Natural killer cell (primary cell): ENCODE results near the gene AHDC1. TPM values are rescaled to one million over a fixed set of nuclear protein-coding genes. Genes with fewer than 3 reads are reported as not detected.

Experiments used
- ATAC-seq, 3 donors: fragments of 150-1000 bp in 2 of 3; fragments of 200-7000 bp in 1 of 3; cut with Tn5 transposase; 1 replicate in 1 of 3; 2 replicates in 2 of 3; pipeline ENCODE4 v1.10.0; 2021; ENCODE audit warnings: mild to moderate bottlenecking in 2 of 3, moderate library complexity in 2 of 3
- DNase-seq, 2 donors: peaks; one replicate each; pipeline versions ENCODE4 v3.0.0 to v3.0.0-alpha.2; 2013 to 2021; ENCODE audit warnings: mixed read lengths in 1 of 2
- H3K27ac ChIP-seq: one replicate; pipeline ENCODE4 v1.5.1; 2013; ENCODE audit warnings: mild to moderate bottlenecking, low read length
- H3K27me3 ChIP-seq: one replicate; pipeline ENCODE4 v1.6.1; 2013; ENCODE audit warnings: low read length; ENCODE audit not compliant: control insufficient read depth, insufficient read depth
- H3K36me3 ChIP-seq: one replicate; pipeline ENCODE4 v1.6.1; 2013; ENCODE audit warnings: low read length; ENCODE audit not compliant: control insufficient read depth, insufficient read depth
- H3K4me1 ChIP-seq: one replicate; pipeline ENCODE4 v1.6.1; 2013; ENCODE audit warnings: low read length; ENCODE audit not compliant: control insufficient read depth, insufficient read depth
- H3K4me3 ChIP-seq: one replicate; pipeline ENCODE4 v1.5.1; 2013; ENCODE audit warnings: low read length
- H3K9me3 ChIP-seq: one replicate; pipeline ENCODE4 v1.6.1; 2013; ENCODE audit warnings: low read length; ENCODE audit not compliant: control insufficient read depth, insufficient read depth
- H3K27ac Mint-ChIP-seq, 2 donors: one replicate each; pipeline ENCODE4 v1.8.0; 2022; ENCODE audit warnings: mild to moderate bottlenecking in 2 of 2, mixed read lengths in 2 of 2, moderate library complexity in 1 of 2
- H3K27me3 Mint-ChIP-seq, 2 donors: one replicate each; pipeline ENCODE4 v1.8.0; 2022; ENCODE audit warnings: low read depth in 2 of 2, mixed read lengths in 2 of 2
- H3K36me3 Mint-ChIP-seq: one replicate; pipeline ENCODE4 v1.8.0; 2022; ENCODE audit warnings: mixed read lengths
- H3K4me1 Mint-ChIP-seq, 2 donors: one replicate each; pipeline ENCODE4 v1.8.0; 2022; ENCODE audit warnings: mixed read lengths in 2 of 2
- H3K4me3 Mint-ChIP-seq: one replicate; pipeline ENCODE4 v1.8.0; 2022; ENCODE audit warnings: mild to moderate bottlenecking, moderate library complexity, mixed read lengths
- H3K9me3 Mint-ChIP-seq, 2 donors: one replicate each; pipeline ENCODE4 v1.8.0; 2022; ENCODE audit warnings: mixed read lengths in 2 of 2
- WGBS: methylation state at CpG from one replicate; pipeline ENCODE4 v1.1.7; 2013; ENCODE audit warnings: missing lambda C conversion rate; ENCODE audit not compliant: insufficient coverage; 5-methylcytosine and 5-hydroxymethylcytosine counted together
- intact Hi-C: fragments of 100-400 bp; cut with micrococcal nuclease; formaldehyde crosslinking; loops from one replicate; pipeline ENCODE4 v1.14.2; 2022
- total RNA-seq, 4 donors: library from RNA; stranded (reverse); fragments of 120-200 nt in 1 of 4; gene quantifications; one replicate each; pipeline versions ENCODE4 v1.2.3 to v1.2.4, GENCODE V29; 2013 to 2022
- TF ChIP-seq, protein P1 (sequence below): fragments of 200-600 bp; IDR thresholded peaks from one replicate; pipeline ENCODE4 v1.8.0; 2022; ENCODE audit warnings: antibody characterized with exemption

Gene AHDC1
- total RNA-seq, 3 donors from 2014 or later (not counting 1 experiment from before 2014, with no cell fraction given) = 39.6 to 67.0 (median 47.0) TPM

GRCh38 chr1:27536767-27537166 lies 67.2 kb downstream of the AHDC1 start:
- no peak overlapping the region for H3K27ac ChIP-seq
- no peaks in the 10 kb centered on the region for H3K9me3 ChIP-seq
- no peak overlapping the region for H3K4me3 ChIP-seq
- H3K27ac Mint-ChIP-seq = no peak overlapping the region
- H3K36me3 Mint-ChIP-seq = no peaks in the 10 kb centered on the region
- H3K36me3 ChIP-seq = peaks cover 3% of the 10 kb centered on the region
- peaks cover 7 to 28% of the 10 kb centered on the region in 2 donors for H3K4me1 Mint-ChIP-seq
- H3K4me3 Mint-ChIP-seq = no peak overlapping the region
- intact Hi-C loops = no loop called here
- no peaks in the 10 kb centered on the region for H3K27me3 Mint-ChIP-seq
- no peaks in the 10 kb centered on the region for H3K27me3 ChIP-seq
- no peaks in the 10 kb centered on the region for H3K4me1 ChIP-seq
- TF ChIP-seq, protein P1, sequence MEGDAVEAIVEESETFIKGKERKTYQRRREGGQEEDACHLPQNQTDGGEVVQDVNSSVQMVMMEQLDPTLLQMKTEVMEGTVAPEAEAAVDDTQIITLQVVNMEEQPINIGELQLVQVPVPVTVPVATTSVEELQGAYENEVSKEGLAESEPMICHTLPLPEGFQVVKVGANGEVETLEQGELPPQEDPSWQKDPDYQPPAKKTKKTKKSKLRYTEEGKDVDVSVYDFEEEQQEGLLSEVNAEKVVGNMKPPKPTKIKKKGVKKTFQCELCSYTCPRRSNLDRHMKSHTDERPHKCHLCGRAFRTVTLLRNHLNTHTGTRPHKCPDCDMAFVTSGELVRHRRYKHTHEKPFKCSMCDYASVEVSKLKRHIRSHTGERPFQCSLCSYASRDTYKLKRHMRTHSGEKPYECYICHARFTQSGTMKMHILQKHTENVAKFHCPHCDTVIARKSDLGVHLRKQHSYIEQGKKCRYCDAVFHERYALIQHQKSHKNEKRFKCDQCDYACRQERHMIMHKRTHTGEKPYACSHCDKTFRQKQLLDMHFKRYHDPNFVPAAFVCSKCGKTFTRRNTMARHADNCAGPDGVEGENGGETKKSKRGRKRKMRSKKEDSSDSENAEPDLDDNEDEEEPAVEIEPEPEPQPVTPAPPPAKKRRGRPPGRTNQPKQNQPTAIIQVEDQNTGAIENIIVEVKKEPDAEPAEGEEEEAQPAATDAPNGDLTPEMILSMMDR = no peak
- 93% methylated on average over 11 of the region's 11 CpGs for WGBS
- H3K9me3 Mint-ChIP-seq = no peaks in the 10 kb centered on the region
- no peak for DNase-seq
- no peak for ATAC-seq

DNA sequence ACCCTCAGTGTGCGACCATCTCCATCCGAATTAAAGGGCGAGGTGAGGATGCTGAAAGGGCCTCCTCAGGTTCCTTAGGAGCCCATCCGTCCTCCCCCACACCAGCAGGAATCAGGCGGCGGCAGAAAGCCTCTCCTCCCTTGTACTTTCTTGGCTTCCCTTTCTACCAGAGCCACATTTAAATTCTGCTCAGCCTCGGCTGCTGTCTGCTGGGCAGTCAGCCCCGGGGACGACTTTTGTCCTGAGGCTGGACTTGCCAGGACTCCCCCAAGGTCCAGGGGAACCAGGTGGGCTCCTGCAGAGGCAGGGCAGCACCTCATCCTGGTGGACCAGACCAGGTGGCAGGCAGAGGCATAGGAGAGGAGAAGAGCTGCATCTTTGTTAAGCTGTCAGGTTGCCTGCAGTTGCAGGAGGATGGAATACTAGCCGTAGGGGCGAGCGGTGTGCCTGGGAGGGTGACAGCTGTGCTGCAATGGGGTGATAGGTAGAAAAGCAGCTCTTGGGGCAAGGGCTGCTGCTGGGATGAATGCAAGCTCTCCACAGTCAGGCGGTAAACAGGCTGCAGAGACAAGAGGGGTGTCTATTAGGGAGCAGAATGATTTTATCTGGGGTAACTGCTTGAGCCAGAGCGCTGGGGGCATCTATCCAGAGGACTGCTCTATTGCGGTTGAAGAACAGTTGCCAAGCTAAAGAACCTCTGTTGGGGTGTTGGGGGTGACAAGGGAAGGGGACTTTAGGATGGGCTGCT lies 67.8 kb downstream of the AHDC1 start:
- intact Hi-C loops = no loop called here
- H3K27me3 Mint-ChIP-seq = no peaks in the 10 kb centered on the region
- TF ChIP-seq, protein P1 = no peak
- no peak overlapping the region for H3K4me3 Mint-ChIP-seq
- Histone ChIP-seq H3K4me1 (no peaks in the 10 kb centered on the region), H3K36me3 (peaks cover 3% of the 10 kb centered on the region), H3K9me3 (no peaks in the 10 kb centered on the region), H3K27ac (no peak overlapping the region), H3K4me3 (no peak overlapping the region), H3K27me3 (no peaks in the 10 kb centered on the region)
- no peaks in the 10 kb centered on the region for H3K36me3 Mint-ChIP-seq
- 95% methylated on average over 15 of the region's 15 CpGs for WGBS
- no peak overlapping the region for H3K27ac Mint-ChIP-seq
- no peak for ATAC-seq
- H3K4me1 Mint-ChIP-seq = peaks cover 7 to 29% of the 10 kb centered on the region in 2 donors
- DNase-seq = no peak
- no peaks in the 10 kb centered on the region for H3K9me3 Mint-ChIP-seq

DNA sequence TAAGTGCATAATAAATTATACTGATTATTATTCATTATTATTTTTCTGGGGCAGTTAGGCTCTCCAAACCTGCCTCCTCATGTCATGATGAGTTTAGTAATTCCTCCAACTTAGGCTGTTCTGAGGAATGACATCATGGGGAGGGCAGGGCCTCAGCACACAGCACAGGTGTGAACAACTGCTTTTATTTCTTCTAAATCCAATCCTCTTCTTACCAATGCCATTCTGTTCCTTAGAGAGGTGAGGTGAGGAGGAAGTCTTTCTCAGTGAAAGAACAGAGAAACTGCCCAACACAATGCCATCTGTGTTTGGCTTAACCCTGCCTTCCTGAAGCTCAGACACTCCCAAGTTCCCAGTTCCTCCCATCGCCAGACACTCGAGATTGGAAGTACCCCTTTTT lies 68.6 kb downstream of the AHDC1 start:
- no peak for DNase-seq
- no peak overlapping the region for H3K4me3 ChIP-seq
- no peaks in the 10 kb centered on the region for H3K27me3 ChIP-seq
- Mint-ChIP-seq H3K4me1 (peaks cover 3 to 26% of the 10 kb centered on the region in 2 donors), H3K9me3 (no peaks in the 10 kb centered on the region), H3K4me3 (no peak overlapping the region), H3K36me3 (no peaks in the 10 kb centered on the region), H3K27me3 (no peaks in the 10 kb centered on the region), H3K27ac (no peak overlapping the region)
- 83% methylated on average over 2 of the region's 2 CpGs for WGBS
- intact Hi-C loops = no loop called here
- H3K4me1 ChIP-seq = no peaks in the 10 kb centered on the region
- peaks cover 3% of the 10 kb centered on the region for H3K36me3 ChIP-seq
- H3K27ac ChIP-seq = no peak overlapping the region
- no peaks in the 10 kb centered on the region for H3K9me3 ChIP-seq
- ATAC-seq = no peak
- TF ChIP-seq, protein P1 = no peak
